Measurements from ENCODE around the gene ZCCHC24.

DNA sequence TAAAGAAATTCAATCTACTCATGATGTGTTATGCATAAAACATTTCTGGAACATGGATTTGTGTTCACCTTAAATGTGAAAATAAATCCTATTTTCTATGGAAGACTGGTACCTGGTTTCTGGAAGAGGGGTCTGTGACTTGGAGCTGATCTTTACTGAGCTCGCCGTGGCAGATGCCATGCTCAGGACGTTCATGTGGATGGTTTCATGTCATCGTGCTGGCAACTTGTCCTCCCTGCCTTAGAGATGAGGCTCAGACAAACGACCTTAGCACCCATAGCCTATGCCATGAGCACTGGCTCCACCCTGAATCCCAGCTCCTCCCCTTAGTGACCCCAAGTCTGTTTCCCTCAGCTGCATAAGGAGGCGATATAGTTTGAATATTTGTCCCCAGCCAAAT lies 90.8 kb downstream of the ZCCHC24 start:
- TF ChIP-seq, protein P1, sequence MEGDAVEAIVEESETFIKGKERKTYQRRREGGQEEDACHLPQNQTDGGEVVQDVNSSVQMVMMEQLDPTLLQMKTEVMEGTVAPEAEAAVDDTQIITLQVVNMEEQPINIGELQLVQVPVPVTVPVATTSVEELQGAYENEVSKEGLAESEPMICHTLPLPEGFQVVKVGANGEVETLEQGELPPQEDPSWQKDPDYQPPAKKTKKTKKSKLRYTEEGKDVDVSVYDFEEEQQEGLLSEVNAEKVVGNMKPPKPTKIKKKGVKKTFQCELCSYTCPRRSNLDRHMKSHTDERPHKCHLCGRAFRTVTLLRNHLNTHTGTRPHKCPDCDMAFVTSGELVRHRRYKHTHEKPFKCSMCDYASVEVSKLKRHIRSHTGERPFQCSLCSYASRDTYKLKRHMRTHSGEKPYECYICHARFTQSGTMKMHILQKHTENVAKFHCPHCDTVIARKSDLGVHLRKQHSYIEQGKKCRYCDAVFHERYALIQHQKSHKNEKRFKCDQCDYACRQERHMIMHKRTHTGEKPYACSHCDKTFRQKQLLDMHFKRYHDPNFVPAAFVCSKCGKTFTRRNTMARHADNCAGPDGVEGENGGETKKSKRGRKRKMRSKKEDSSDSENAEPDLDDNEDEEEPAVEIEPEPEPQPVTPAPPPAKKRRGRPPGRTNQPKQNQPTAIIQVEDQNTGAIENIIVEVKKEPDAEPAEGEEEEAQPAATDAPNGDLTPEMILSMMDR (IDR thresholded peaks at IDR 0.05) = no peak
- no peak for TF ChIP-seq POLR2A (IDR thresholded peaks at IDR 0.05)
